Ovary (tissue), 9 donors: ENCODE measurements around the gene CAPN1. TPM values are rescaled to one million over a fixed set of nuclear protein-coding genes. Genes with fewer than 3 reads are reported as not detected.
A peak's percentile ranks its signal among the peaks of the same experiment; 100 is the strongest.

Experiments used
- DNase-seq, 5 donors: peaks; one replicate each; pipeline ENCODE4 v3.0.0-alpha.2; 2019 to 2020
- H3K27ac ChIP-seq, 2 donors: fragments of 200-600 bp; one replicate each; pipeline versions ENCODE4 v1.5.1 to v1.8.0; 2019 to 2022
- H3K27me3 ChIP-seq: fragments of 200-600 bp; one replicate; pipeline ENCODE4 v1.8.0; 2022
- H3K36me3 ChIP-seq: fragments of 200-600 bp; sonication (generic); one replicate; pipeline ENCODE4 v1.5.1; 2019
- H3K4me1 ChIP-seq: one replicate; pipeline ENCODE4 v1.8.1; 2013; ENCODE audit warnings: mild to moderate bottlenecking, moderate library complexity; ENCODE audit not compliant: insufficient read depth
- H3K4me3 ChIP-seq: fragments of 200-600 bp; sonication (generic); one replicate; pipeline ENCODE4 v1.5.1; 2017
- H3K9me3 ChIP-seq, 2 donors: fragments of 200-600 bp in 1 of 2; sonication (generic) in 1 of 2; one replicate each; pipeline versions ENCODE4 v1.5.1 to v1.8.1; 2013 to 2019; ENCODE audit warnings: mild to moderate bottlenecking in 1 of 2, moderate library complexity in 1 of 2
- CTCF ChIP-seq, 3 donors: fragments of 450-650 bp in 2 of 3; fragments of 200-600 bp in 1 of 3; IDR thresholded peaks; one replicate each; pipeline versions ENCODE4 v1.5.1 to v1.8.0; 2016 to 2022; ENCODE audit warnings: antibody characterized with exemption in 3 of 3, mild to moderate bottlenecking in 1 of 3
- EP300 ChIP-seq: sonication (generic); formaldehyde crosslinking; IDR thresholded peaks from one replicate; pipeline ENCODE4 v1.6.1; 2017; ENCODE audit warnings: antibody characterized with exemption
- POLR2A ChIP-seq: fragments of 450-650 bp; IDR thresholded peaks from one replicate; pipeline ENCODE4 v1.6.1; 2017; ENCODE audit warnings: antibody characterized with exemption, mild to moderate bottlenecking, moderate library complexity
- WGBS, 3 donors: extraction: QIAGEN DNeasy Blood & Tissue Kit in 1 of 3; methylation state at CpG; one replicate each; pipeline versions ENCODE4 v1.1.5 to v1.1.7; 2013 to 2017; 5-methylcytosine and 5-hydroxymethylcytosine counted together
- intact Hi-C, 4 donors: fragments of 100-400 bp; cut with DNase I; formaldehyde crosslinking; loops; one replicate each; pipeline versions ENCODE4 v1.11.0 to v1.15.1; 2022 to 2023
- polyA plus RNA-seq, 2 donors: library from polyadenylated mRNA; stranded (reverse); fragments of 200-250 nt in 1 of 2; fragments of 350-450 nt in 1 of 2; fragmentation: Illumina TruSeq in 1 of 2; extraction: RNeasy Lipid Tissue Mini Kit (QIAGEN cat#74804) in 1 of 2; gene quantifications; one replicate each; pipeline ENCODE4 v1.2.3, GENCODE V29; 2013 to 2014
- total RNA-seq, 7 donors: library from RNA; depleted of rRNA in 2 of 7; stranded (reverse); fragments of >200 nt in 2 of 7; fragmentation: NEBNext Ultra II Directional in 3 of 7; extraction: Animal tissue kit (Norgen Biotek cat#: 25700) in 3 of 7; gene quantifications; one replicate each; pipeline versions ENCODE4 v1.1.0 to v1.2.4, GENCODE V29; 2016 to 2023
- donor health status: DM: no; HTN: no; CAD: no; lungs with moderate emphysema.
- donor health status: DM: no; HTN: no; CAD: no.
- donor health status: Bipolar disorder and iron deficiency.
- donor health status: DM: yes; HTN: yes; CAD: no.
- donor health status: DM: no; HTN: no; CAD: no.
- donor health status: DM: yes; HTN: yes; CAD: no.

The CAPN1 gene
- total and polyA plus RNA-seq, 9 donors = 20.0 to 178 (median 124) TPM

GRCh38 chr11:65251476-65251875 is 69.7 kb downstream of the CAPN1 start:
- Histone ChIP-seq H3K9me3 (no peaks in the 10 kb centered on the region), H3K27ac (no peak overlapping the region), H3K4me3 (no peak overlapping the region), H3K36me3 (no peaks in the 10 kb centered on the region), H3K27me3 (no peaks in the 10 kb centered on the region), H3K4me1 (no peaks in the 10 kb centered on the region)
- no peak for DNase-seq
- WGBS, 3 donors = 82 to 86% (median 85%) methylated on average over 9 of the region's 9 CpGs
- intact Hi-C loops = loop anchor here in 1 of 4 donors (2.0 kb wide), 1 partner anchor 23 kb away; no protein-coding TSS in a partner anchor
- TF ChIP-seq CTCF (IDR thresholded peaks at IDR 0.05) (no peak), POLR2A (no peak), EP300 (no peak)

- Histone ChIP-seq H3K27me3 (no peaks in the 10 kb centered on the region), H3K9me3 (no peaks in the 10 kb centered on the region), H3K27ac (no peak overlapping the region), H3K4me3 (no peak overlapping the region), H3K4me1 (no peaks in the 10 kb centered on the region), H3K36me3 (no peaks in the 10 kb centered on the region)
- intact Hi-C loops = no loop called here
- no peak for TF ChIP-seq EP300
- TF ChIP-seq POLR2A = no peak
- TF ChIP-seq CTCF (IDR thresholded peaks at IDR 0.05) = no peak
- 53 to 64% (median 64%) methylated on average over 6 of the region's 6 CpGs for WGBS, 3 donors
- no peak for DNase-seq
These were observed 73.0 kb downstream of the CAPN1 start for GRCh38 chr11:65254724-65255123.

GRCh38 chr11:65258988-65259387 is 77.3 kb downstream of the CAPN1 start:
- no peaks in the 10 kb centered on the region for H3K36me3 ChIP-seq
- intact Hi-C loops = no loop called here
- H3K4me1 ChIP-seq = peaks cover 4% of the 10 kb centered on the region
- H3K4me3 ChIP-seq = no peak overlapping the region
- H3K27me3 ChIP-seq = no peaks in the 10 kb centered on the region
- no peak for TF ChIP-seq CTCF (IDR thresholded peaks at IDR 0.05)
- TF ChIP-seq POLR2A = no peak
- no peak for TF ChIP-seq EP300
- WGBS, 3 donors = 80 to 83% (median 82%) methylated on average over 5 of the region's 5 CpGs
- H3K9me3 ChIP-seq = no peaks in the 10 kb centered on the region
- no peak for DNase-seq
- H3K27ac ChIP-seq = no peak overlapping the region

- intact Hi-C loops = no loop called here
These were observed 78.6 kb downstream of the CAPN1 start for GRCh38 chr11:65260302-65260701.

More at GRCh38 chr11:65260302-65260701, 78.6 kb downstream of the CAPN1 start:
- TF ChIP-seq CTCF (IDR thresholded peaks at IDR 0.05) = no peak
- no peak for TF ChIP-seq EP300
- TF ChIP-seq POLR2A = no peak
- H3K27ac ChIP-seq = no peak overlapping the region
- peaks cover 4% of the 10 kb centered on the region for H3K4me1 ChIP-seq
- no peaks in the 10 kb centered on the region for H3K36me3 ChIP-seq
- 93 to 95% (median 93%) methylated on average over 17 of the region's 17 CpGs for WGBS, 3 donors
- H3K27me3 ChIP-seq = no peaks in the 10 kb centered on the region
- peak in 2 of 5 donors; percentile 34 to 40 for DNase-seq
- H3K4me3 ChIP-seq = no peak overlapping the region
- no peaks in the 10 kb centered on the region for H3K9me3 ChIP-seq
